A549 treated with AZD2906 at 1 μM for 4 hours (cell line): ENCODE data around the gene ZW10. TPM values are rescaled to one million over a fixed set of nuclear protein-coding genes. Genes with fewer than 3 reads are reported as not detected.

ENCODE experiments used
- total RNA-seq: library from RNA; stranded (reverse); fragments of 200-300 nt; extraction: Qiagen RNA extraction; gene quantifications from 5 replicates; pipeline ENCODE4 v1.2.3, GENCODE V29; 2022

Gene ZW10
- total RNA-seq: 11.2 to 14.7 TPM (median 12.3 TPM) in 5 replicates

GRCh38 chr11:113773416-113774173, at the start of gene ZW10:
Gene ZW10 (minus strand): TSS chr11:113773692. CDS start chr11:113773666, 26 bp downstream.

GRCh38 chr11:113779496-113779895, 6.0 kb upstream of the ZW10 start, which contains the start of gene CLDN25:
Gene CLDN25 (plus strand): TSS chr11:113779796. CDS start chr11:113779796, 0 bp downstream.

GRCh38 chr11:113705871-113706655, 67.4 kb downstream of the ZW10 start, which contains the start of gene TMPRSS5:
Gene TMPRSS5 (minus strand): TSS chr11:113706308. CDS start chr11:113706224, 84 bp downstream.

Other genes with a start within 250 kb of the ZW10 start
- gene TMPRSS5, start 67.4 kb downstream of the ZW10 start, total RNA-seq: 0.09 to 0.13 TPM (median 0.12 TPM) in 4 of 5 replicates, not detected in the other
- not detected in 5 replicates for gene CLDN25, start 6.1 kb upstream of the ZW10 start, total RNA-seq
- gene USP28, start 101.9 kb upstream of the ZW10 start, total RNA-seq: 11.8 to 18.8 TPM (median 17.3 TPM) in 5 replicates
- not detected in 5 replicates for gene HTR3B, start 131.1 kb upstream of the ZW10 start, total RNA-seq
- not detected in 5 replicates for gene HTR3A, start 201.4 kb upstream of the ZW10 start, total RNA-seq